ENCODE data around the gene COMT.

DNA sequence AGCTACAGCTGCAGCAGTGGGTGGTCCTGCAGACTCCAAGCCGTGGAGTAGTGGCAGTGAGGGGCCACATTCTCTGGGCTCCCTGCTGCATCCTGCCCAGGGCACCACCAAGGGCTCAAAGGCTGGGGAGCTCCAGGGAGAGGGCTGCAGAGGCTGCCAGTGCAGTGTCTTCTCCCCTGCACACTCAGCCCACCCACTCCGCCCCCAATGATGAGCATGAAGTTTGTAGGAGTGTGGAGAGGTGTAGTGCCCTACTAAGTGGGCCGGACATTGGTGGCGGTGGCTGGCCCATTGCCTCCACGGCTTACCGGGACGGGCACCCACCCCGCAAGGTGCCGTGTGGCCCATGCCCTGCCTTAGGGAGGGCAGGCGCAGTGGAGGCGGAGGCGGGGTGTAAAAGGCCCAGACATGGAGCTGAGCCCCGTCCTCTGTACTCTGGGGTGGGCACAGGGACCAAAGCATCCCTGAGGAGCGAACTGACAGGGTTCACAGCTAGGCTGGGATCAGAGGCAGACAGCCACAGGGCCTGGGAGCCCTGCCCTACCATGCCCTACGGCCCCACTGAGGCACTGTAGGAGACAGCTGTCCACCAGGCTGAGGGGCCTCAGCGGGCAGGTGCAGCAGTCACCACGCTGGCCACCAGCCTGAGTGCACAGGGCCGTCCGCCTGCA, 56.1 kb downstream of the COMT start:
- TF ChIP-seq EZH2 (IDR thresholded peaks at IDR 0.05), result no peak
- TF ChIP-seq, protein P1, sequence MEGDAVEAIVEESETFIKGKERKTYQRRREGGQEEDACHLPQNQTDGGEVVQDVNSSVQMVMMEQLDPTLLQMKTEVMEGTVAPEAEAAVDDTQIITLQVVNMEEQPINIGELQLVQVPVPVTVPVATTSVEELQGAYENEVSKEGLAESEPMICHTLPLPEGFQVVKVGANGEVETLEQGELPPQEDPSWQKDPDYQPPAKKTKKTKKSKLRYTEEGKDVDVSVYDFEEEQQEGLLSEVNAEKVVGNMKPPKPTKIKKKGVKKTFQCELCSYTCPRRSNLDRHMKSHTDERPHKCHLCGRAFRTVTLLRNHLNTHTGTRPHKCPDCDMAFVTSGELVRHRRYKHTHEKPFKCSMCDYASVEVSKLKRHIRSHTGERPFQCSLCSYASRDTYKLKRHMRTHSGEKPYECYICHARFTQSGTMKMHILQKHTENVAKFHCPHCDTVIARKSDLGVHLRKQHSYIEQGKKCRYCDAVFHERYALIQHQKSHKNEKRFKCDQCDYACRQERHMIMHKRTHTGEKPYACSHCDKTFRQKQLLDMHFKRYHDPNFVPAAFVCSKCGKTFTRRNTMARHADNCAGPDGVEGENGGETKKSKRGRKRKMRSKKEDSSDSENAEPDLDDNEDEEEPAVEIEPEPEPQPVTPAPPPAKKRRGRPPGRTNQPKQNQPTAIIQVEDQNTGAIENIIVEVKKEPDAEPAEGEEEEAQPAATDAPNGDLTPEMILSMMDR (IDR thresholded peaks at IDR 0.05), result no peak
